Renal cortical epithelial cell (primary cell): Measurements from ENCODE around the gene CNKSR3. TPM values are rescaled to one million over a fixed set of nuclear protein-coding genes. Genes with fewer than 3 reads are reported as not detected.
A peak's percentile ranks its signal among the peaks of the same experiment; 100 is the strongest.
"Not testable (repeated sequence)": the region's sequence is repeated elsewhere in the genome, so short reads cannot be mapped to it uniquely, and the experiment has no call there.

Experiments
- DNase-seq: peaks from one replicate; pipeline ENCODE4 v3.0.0-alpha.2; 2011; ENCODE audit warnings: low read depth
- total RNA-seq: library from RNA; depleted of rRNA; stranded (reverse); fragments of >200 nt; gene quantifications from 2 replicates; pipeline ENCODE4 v1.2.3, GENCODE V29; 2014

The CNKSR3 gene
- total RNA-seq, result 14.9 and 39.6 TPM in 2 replicates

DNA sequence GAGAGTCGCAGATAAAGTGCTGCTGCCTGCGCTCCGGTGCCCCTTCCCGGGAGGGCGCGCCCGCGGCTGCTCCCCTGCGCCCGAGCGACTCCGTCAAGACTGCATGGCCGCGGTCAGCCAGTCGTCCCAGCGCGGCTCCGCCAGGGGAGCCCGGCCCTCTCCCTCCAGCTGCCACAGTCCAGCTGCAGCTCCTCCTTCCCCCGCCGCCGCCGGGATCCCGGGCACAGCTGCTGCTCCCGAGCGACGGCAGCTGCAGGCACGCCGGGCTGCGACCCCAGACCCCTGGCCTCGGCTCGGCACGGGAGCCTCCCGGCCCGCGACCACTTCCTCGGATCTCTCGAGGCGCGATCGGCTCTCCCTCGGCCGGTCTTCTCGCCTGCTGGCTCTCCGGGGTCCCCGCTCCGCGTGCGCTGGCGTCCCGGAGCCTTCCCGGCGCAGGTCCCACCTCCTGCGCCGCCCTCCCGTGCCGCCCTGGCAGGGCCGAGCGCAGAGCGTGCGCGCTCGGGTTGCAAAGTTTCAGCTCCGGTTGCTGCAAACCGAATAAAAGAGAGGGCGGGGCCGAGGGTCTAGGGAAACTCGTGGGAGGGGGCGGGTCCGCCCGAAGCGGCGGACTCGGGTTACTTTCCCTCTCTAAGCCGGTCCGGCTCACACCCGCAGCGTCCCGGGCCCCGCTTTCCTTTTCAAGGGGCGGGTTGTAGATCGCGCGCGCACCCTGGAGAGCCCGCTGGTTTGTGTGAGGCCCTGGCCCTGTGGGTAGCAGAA is at the start of gene CNKSR3:
TSS of gene CNKSR3 (minus strand) at position 542 of the 762 bp plus-strand sequence. CDS start 571 bp downstream, outside the sequence.
- peak; percentile 77 for DNase-seq

DNA sequence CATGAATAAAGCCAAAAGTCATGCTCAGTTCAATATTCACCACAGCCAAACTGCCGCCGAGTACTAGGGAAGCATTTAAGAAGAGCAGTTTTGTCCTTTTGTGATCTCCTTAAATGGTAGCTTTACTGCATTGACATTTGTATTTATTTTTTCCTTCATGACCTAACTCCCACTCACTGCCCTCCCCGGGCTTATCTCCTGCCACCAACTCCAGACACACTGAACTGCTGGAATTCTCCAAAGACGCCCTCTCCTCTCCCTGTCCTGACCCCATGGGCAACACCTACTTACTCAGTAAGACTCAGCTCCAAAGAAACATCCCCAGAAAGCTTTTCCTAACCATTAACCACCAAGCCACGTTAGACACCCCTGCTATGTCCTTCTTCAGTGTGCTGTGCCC is 48.5 kb upstream of the CNKSR3 start:
- DNase-seq, result no peak

DNA sequence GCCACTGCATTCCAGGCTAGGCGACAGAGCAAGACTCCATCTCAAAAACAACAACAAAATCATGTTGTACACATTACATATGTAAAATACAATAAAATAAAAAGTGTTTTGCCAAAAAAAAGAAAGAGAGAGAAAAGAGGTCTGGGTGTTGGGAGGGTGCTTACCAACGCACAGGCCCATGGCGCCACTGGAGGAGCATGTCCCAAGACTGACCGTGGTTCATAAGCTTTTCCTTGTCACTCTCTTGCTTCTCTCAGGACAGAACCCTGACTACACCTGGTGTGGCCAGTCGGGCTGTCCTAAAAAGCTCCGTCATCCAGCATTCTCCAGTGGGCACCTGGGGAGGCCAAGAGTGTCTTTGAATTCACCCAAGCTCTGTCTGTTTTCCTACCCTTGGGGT is 48.0 kb upstream of the CNKSR3 start:
- DNase-seq, result no peak

DNA sequence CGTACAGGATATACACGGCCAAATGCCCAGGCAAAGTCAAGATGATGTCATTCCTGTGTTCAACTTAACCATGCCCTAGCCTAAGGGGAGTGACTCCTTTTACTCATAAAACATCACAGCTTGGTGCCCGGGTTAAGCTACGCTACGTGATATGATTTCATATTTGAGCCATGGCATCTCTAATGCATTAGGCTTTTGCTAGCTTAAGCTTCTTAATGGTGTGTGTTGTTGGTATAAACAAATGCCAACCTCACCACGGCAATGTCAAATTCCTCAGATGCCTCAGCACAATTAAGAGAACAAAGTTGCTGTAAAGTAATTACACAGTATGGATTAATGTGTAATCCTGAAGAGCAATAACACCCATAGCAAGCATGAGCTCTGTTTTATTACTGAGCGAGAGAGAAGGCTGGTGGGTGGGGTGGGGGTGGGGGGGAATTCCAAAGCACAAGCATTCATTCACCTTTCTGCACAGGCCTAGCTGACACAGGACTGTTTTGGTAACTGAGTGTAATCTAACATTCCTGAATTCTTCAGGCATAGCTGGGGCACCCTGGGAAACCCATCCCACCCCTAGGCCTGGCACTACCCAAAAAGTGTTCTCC is 44.7 kb upstream of the CNKSR3 start:
- peak; percentile 100 for DNase-seq

DNA sequence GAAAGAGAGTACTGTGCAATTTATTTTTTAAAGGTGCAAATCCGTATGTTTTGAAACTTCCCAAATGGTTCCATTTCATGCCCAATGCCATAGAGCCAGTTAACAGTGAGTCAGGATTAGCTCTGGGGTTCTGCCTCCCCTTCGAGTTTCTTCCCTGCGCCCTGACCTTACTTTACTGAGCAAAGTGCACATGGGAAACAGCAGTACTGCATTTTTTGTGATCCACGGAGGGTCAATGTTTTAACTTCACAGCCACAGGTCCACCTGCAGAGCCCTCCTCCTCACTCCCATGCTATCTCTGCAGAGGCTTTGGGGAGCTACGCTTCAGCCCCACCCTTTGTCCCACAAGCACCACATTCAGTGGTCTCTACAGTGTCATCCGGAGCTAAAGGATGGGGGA is 44.0 kb upstream of the CNKSR3 start:
- no peak for DNase-seq

GRCh38 chr6:154550779-154551178 is 40.3 kb upstream of the CNKSR3 start:
- no peak for DNase-seq

DNA sequence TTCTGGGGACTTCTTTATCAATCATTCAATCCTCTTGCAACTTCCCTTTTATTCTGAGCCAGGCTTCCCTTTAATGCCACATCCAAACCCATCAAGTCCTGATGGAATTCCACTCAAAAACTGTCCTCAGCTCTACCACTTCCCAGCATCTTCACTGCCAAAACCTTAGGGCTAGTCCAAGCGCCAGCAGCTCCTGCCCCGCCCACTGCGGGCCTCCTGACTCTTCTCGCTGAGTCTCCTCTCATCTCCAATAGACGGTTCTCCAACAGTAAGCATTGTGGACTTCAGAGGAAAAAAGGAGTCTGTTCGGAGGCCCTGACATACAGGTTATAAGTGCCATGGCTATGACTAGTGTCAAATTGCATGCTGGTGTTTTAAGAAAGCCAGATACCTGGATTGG is 38.7 kb upstream of the CNKSR3 start:
- DNase-seq, result no peak

GRCh38 chr6:154548130-154548830 is 37.8 kb upstream of the CNKSR3 start:
- DNase-seq, result no peak

GRCh38 chr6:154543628-154544027 is 33.1 kb upstream of the CNKSR3 start:
- DNase-seq, result peak; percentile 22

DNA sequence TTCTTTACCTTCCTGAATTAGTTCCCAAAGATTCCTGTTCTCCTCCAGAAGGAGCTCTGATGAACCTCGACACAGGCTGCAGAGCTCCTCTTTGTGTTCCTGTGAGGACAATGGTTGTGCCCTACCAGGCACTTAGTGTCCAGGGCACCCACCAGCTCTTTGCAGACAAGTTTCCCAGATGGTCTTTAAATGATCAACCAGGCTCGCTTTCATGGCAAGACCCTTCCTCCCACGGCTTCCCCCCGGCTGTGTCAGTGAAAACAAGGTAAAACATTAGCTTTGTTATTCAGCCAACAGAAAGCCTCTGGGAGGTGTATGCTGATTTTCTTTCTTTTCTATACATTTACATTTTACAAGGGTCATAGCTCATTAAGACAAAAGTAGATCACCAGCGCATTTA is 32.3 kb upstream of the CNKSR3 start:
- DNase-seq, result peak; percentile 57

DNA sequence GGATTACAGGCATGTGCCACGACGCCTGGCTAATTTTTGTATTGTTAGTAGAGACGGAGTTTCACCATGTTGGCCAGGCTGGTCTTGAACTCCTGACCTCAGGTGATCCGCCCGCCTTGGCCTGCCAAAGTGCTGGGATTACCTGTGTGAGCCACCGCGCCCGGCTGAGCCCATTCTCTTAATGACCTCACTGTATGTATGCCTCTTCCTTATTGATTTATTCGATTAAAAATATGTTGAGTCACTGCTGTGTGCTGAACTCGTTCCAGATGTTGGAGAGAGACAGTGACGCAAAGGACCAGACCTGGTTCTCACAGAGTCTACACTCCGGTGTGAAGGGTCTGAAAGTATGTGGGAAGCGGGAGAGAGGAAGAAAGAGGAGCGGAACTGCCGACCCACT is 31.4 kb upstream of the CNKSR3 start:
- not testable (repeated sequence) for DNase-seq

GRCh38 chr6:154539593-154540269 is 29.2 kb upstream of the CNKSR3 start:
- DNase-seq, result no peak

GRCh38 chr6:154538640-154539191 is 28.2 kb upstream of the CNKSR3 start:
- DNase-seq, result no peak

- DNase-seq, result no peak
These were observed 27.2 kb upstream of the CNKSR3 start for GRCh38 chr6:154537511-154538325.

GRCh38 chr6:154536999-154537398 is 26.5 kb upstream of the CNKSR3 start:
- DNase-seq, result no peak

GRCh38 chr6:154536255-154536654 is 25.8 kb upstream of the CNKSR3 start:
- no peak for DNase-seq

- DNase-seq, result no peak
These were observed 25.4 kb upstream of the CNKSR3 start for GRCh38 chr6:154535851-154536250.

- DNase-seq, result no peak
These were observed 24.7 kb upstream of the CNKSR3 start for GRCh38 chr6:154535147-154535546.

DNA sequence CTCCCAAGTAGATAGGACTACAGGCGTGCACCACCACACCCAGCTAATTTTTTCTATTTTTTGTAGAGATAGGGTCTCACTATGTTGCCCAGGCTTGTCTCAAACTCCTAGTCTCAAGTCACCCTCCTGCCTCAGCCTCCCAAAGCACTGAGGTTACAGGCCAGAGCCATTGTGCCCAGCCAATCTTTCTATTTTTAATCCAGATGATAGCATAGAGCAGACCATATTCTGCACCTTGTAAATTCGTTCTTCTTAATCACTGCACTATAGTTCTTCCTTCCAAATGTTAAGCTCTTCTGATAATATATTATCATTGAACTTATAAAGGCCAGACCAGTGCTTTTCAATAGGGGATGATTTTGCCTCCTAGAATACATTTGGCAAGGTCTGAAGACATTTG is 24.0 kb upstream of the CNKSR3 start:
- no peak for DNase-seq

DNA sequence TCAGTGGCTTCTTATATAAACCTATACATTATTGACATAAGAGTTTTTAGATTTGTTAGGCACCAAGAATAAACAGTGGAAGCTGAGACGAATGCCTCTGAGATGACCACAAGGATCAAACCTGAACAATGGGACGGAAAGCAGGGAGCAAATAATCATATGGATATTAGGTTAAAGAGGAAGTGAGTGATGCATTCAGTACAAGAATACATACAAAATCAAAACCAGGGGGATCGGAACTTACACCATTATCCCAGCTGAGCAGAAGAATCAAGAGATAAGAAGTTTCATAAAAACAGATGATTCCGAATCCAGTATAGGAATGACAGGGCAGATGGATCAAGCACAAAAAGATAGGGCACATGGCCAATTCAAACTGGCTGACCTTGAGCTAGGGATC is 21.9 kb upstream of the CNKSR3 start:
- DNase-seq, result no peak

GRCh38 chr6:154529957-154530356 is 19.5 kb upstream of the CNKSR3 start:
- no peak for DNase-seq
